ENCODE data around the gene RBM39. TPM values are rescaled to one million over a fixed set of nuclear protein-coding genes. Genes with fewer than 3 reads are reported as not detected.

RBM39 gene
- total RNA-seq, 4 donors from 2014 or later, result 165 to 303 (median 188) TPM

DNA sequence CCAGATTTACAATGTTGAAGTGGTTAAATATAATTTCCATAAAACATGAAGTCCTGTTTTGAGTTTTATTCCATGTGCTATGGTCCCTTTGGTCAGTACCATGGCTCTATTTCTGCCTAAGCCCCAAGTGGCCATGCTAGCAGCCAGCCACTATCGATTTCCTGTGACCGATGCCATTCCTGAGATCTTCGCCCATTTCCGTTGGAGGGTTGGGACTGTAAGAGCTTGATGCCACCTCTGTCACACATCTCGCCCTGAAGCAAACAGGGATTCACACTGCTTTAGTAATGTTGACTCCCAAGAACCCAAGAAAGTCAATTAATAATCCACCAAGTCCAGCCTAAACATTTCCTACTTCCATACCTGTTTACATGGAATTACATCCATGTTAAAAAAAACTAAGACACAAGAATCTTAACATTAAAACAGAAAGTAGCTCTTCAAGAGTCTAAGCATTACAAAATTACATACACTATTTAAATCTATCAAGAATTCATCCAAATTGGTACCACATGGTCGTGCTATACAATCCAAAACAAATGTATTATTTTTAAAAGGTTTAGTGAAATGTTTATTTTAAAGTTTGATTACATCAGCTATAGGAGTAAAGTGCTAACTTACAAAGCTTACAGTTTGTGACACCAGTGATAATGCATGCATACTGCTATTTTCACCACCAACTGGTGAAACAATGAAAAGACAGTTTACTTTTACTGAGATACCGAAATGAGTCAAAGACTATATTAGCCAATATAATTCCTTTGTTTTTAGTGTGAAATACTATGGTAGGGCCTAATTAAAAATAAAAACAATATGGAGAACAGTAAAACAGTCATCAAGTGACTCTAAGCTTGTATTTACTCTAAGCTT, 2.5 kb downstream of the RBM39 start:
- intact Hi-C loops (cut with DNase I; ENCODE audit: low total_unique reads), result no loop called here

GRCh38 chr20:35738410-35739179, 3.5 kb downstream of the RBM39 start:
- 40 to 57% methylated on average over 4 of the region's 4 CpGs for WGBS, 2 donors
- H3K4me3 ChIP-seq (ENCODE audit: low read depth, poor library complexity, severe bottlenecking), result no peak overlapping the region
- TF ChIP-seq POLR2A (IDR thresholded peaks at IDR 0.05), result no peak
- no peak for TF ChIP-seq CTCF (IDR thresholded peaks at IDR 0.05)
- no peak for DNase-seq (ENCODE audit: low spot score in 2 of 2)
- intact Hi-C loops (cut with DNase I; ENCODE audit: low total_unique reads), result no loop called here

More for the DNA sequence above, 2.5 kb downstream of the RBM39 start:
- 47 to 50% methylated on average over 7 of the region's 7 CpGs for WGBS, 2 donors
- DNase-seq (ENCODE audit: low spot score in 2 of 2), result no peak
- no peak overlapping the region for H3K4me3 ChIP-seq (ENCODE audit: low read depth, poor library complexity, severe bottlenecking)
- TF ChIP-seq POLR2A (IDR thresholded peaks at IDR 0.05), result no peak

GRCh38 chr20:35737865-35738333, 4.2 kb downstream of the RBM39 start:
- TF ChIP-seq CTCF (IDR thresholded peaks at IDR 0.05) (no peak), POLR2A (IDR thresholded peaks at IDR 0.05) (no peak)
- DNase-seq (ENCODE audit: low spot score in 2 of 2), result no peak
- intact Hi-C loops (cut with DNase I; ENCODE audit: low total_unique reads), result no loop called here
- 92 to 96% methylated on average over 15 of the region's 15 CpGs for WGBS, 2 donors
- H3K4me3 ChIP-seq (ENCODE audit: low read depth, poor library complexity, severe bottlenecking), result no peak overlapping the region

- no peak for DNase-seq (ENCODE audit: low spot score in 2 of 2)
- WGBS, 2 donors, result 54 to 56% methylated on average over 7 of the region's 7 CpGs
- intact Hi-C loops (cut with DNase I; ENCODE audit: low total_unique reads), result no loop called here
- H3K4me3 ChIP-seq (ENCODE audit: low read depth, poor library complexity, severe bottlenecking), result no peak overlapping the region
- TF ChIP-seq CTCF (IDR thresholded peaks at IDR 0.05) (no peak), POLR2A (IDR thresholded peaks at IDR 0.05) (no peak)
These were observed 6.1 kb downstream of the RBM39 start for GRCh38 chr20:35735826-35736470.

DNA sequence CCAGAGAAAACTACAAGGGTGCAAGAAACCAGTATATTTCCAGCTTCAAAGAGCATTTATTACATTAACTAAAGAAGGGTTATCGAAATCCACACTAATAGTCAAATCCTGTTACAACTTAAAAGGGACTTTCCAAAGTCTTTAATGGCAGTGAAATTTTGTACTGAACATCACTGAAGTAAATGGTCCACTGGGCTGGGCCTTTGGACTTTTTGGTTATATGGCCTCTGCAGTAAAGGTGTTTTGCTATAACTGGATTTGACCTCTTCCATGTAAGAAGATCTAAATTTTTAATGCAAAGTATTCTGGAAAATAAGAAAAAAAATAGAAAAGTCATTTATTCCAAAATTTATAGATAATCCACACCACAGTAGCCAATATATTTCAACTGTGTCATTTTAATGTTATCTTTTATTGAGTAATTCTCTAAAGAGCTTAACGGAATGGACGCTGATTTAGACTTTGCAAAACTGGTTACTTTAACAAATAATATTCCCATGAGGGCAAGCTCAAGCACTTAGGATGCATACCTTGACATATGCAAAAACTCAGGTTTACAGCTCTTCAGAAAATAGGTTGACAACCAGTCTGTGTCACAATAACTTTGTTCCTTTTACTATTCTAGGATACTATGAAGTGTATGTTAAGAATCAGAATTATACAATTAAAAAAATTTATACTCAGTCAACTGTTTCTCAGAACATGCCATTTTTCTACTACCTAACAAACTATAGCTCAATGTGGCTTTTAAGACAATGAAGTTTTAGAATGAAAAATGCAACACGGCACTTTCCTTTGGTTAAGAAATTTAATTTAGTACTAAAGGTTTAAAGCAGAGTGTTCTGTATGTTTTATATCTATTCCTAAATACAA, 7.0 kb downstream of the RBM39 start:
- TF ChIP-seq POLR2A (IDR thresholded peaks at IDR 0.05), result no peak
- no peak for TF ChIP-seq CTCF (IDR thresholded peaks at IDR 0.05)
- intact Hi-C loops (cut with DNase I; ENCODE audit: low total_unique reads), result no loop called here
- H3K4me3 ChIP-seq (ENCODE audit: low read depth, poor library complexity, severe bottlenecking), result no peak overlapping the region
- 71 to 75% methylated on average over 4 of the region's 4 CpGs for WGBS, 2 donors
- DNase-seq (ENCODE audit: low spot score in 2 of 2), result no peak

Data from lower leg skin (tissue), 4 donors.